Raji (cell line): ENCODE results near the gene COL4A2.

Experiments
- POLR2A ChIP-seq: IDR thresholded peaks from 2 replicates; pipeline ENCODE4 v1.6.1; 2011; ENCODE audit warnings: low read depth, low read length, control low read depth; ENCODE audit not compliant: insufficient read depth

COL4A2 gene

GRCh38 chr13:110306340-110306959, 634 bp upstream of the COL4A2 start:
- no peak for TF ChIP-seq POLR2A

- no peak for TF ChIP-seq POLR2A
Observed at GRCh38 chr13:110307767-110308655, 927 bp downstream of the COL4A2 start.

DNA sequence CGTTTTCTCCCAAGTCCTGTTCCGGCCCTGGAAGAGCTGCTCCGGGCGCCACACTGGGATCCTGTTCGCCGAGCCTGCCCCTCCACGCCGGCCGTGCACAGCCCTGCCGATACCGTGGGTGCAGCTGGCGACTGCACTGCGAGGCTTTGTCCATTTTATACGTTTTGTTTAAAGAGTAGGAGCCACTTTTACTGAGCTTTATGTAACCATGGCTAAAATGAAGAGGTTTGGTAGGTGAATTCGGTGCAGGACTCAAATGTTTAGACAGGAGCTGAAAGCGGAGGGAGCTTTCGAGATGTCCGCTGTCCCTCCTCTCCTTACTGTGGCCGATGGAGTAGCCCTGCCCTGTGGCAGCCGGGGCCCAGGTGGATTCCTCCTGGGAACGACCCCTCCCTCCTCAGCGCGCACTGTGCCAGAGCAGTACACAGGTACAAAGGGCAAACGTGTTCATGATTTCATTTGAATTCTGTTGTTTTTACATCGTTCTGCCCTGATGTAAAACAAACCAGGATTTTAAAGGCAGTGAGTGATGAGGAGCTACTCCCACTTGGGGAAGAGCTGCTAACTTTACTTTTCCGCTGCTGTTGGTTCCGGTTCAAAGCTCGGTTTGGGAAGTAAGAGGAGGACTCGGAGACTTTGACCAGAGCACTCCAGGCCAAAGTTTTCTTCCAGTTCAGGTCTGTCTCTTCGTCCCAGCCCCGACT, 1.7 kb downstream of the COL4A2 start:
- no peak for TF ChIP-seq POLR2A

- TF ChIP-seq POLR2A, result no peak
Observed at GRCh38 chr13:110309661-110310524, 2.8 kb downstream of the COL4A2 start.

- no peak for TF ChIP-seq POLR2A
Observed at GRCh38 chr13:110310541-110311442, 3.7 kb downstream of the COL4A2 start.

DNA sequence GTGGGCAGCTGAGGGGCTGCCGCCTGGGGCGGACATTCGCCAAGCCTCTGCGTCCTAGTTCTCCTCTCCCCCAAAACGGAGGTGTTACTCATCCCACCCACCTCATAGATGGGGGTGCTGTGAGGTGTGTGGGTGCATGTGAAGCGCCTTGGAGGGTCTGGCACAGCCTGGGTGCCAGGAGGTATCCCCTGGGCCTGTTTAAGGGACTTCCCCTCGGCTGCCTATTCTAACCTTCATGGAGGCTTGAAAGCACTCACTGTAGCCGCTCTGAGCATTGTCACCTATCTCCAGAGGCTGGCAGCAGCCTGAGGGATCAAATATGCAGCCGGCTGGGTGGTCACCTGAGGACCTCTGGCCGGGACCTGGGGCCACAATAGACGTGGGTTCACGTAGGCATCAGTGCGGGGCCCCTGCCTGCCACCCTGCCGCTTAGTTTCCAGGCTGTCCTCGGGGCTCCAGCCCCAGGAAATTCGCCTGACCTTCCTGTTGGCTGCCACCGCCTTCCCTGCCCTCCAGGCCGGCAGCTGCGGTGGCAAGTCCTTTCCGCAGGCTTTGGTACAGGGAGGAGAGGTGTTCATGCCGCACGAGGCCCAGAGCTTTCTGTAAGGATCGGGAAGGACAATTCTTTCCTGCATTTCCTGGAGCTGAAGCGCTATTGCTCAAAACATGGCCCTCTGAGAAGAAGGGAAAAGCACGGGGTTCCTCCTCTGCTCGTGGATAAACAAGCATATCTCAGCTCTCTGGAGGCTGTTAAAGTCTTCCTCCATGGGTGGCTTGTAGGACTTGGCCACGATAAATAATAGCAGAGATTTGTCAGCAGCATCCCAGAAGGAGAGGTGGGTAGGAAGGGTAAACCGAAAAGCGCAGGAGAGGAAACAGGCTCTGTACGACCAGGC, 4.6 kb downstream of the COL4A2 start:
- TF ChIP-seq POLR2A, result no peak

DNA sequence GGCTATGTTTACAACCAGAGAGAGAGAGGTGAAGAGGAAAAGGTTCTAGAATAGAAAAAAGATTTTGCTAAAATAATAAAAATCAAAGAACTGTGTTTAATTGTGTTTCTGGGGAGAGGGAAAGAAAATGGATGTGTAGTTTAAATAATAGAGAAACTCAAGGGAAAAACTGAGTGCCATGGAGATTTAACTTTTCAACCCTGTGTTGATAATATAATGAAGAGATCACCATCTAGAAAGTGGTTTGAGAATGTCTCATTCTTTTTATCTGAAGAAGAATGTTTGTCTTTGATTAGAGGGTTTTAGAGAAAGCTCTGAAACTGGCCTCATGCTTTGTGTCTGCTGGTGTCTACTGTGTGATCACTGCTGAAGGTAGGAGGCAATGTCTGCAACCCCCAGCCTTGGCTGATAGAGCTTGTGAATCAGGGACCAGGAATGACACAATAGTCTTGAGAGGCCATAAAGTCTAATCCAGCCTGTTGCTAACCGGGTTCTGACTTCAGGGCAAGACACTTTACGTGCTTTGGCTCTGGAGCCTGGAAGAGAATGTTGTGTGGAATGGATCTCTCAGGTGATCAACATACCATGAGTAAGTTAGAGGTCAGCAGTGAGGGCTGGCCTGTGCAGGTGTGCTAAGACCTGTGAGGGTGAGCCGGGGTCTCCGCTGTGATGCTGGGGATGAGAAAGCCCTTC, 5.4 kb downstream of the COL4A2 start:
- TF ChIP-seq POLR2A, result no peak

DNA sequence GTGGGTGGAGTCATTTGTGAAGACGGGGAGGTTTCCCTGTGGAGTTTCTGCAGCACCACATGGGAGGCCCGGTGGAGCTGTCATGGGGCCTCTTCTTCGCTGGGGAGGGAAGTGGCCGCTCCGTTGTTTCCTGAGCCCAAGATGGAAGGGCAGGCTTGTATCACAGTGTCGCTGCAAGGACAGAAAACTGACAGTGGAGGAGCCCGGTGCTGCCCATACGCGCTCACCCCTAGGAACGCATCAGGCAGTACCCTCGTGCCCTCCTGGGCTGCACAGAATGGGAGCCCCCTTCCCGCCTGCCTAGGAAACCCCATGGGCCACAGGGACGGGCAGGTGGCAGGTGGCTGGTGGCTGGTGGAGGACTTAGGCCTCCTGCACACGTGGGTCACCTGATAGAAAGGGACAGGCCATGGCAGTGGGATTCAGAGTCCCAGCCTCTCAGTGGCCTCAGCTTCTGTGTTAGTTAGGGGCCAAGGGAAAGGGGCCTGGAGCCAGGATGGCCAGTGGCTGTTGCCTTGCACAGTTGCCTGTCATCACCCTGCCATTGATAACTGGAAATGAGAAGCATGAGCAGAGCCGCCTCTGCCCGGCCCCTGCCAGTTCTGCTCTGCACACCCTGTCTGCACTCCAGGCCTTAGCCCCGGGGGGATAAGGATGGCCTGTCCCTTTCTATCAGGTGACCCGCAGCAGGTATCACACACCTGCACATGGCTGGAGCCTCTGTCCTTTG, 7.6 kb downstream of the COL4A2 start:
- TF ChIP-seq POLR2A, result no peak

DNA sequence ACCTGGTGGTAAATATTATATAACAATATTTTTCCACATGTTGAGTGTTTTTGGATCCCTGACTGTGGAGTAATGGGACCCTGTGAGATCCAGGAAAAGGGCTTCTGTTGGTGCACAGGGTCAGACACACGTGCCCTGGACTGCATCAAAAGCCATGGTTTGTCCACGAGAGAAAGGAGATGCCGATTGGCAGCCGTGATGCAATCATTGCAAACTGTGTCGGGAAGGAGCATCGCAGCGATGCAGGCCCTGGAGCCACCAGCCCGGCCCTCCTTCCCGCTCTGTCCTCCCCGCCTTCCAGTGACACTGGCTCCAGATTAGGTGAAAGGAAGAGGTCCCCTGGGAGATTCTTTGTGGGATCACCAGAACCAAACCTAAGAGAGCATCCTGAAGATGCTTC, 9.1 kb downstream of the COL4A2 start:
- TF ChIP-seq POLR2A, result no peak

DNA sequence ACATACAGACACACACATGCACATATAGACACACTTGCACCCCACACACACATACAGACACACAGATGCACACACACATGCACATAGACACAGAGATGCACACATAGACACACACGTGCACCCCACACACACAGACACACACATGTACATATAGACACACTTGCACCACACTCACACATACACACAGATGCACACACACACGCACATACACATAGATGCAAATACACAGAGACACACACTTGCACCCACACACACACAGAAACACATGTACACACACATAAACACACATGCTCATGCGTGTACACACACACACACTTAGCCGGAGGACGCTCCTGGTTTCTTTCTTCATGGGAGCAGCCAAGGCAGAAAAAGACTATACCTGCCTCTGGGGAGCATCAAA, 10.0 kb downstream of the COL4A2 start:
- no peak for TF ChIP-seq POLR2A

GRCh38 chr13:110317496-110318195, 10.6 kb downstream of the COL4A2 start:
- TF ChIP-seq POLR2A, result no peak
